IMR-90 (cell line): ENCODE results near the gene IDH3A.

Experiments used
- BHLHE40 ChIP-seq: fragments of 150-350 bp; IDR thresholded peaks from 2 replicates; pipeline ENCODE4 v1.6.1; 2016; ENCODE audit warnings: mild to moderate bottlenecking, low read depth, low read length
- CEBPB ChIP-seq: IDR thresholded peaks from 2 replicates; pipeline ENCODE4 v1.6.1; 2012; ENCODE audit warnings: low read depth, low read length, improper control_type of control experiment
- FOS ChIP-seq: fragments of 150-350 bp; IDR thresholded peaks from 2 replicates; pipeline ENCODE4 v1.6.1; 2016; ENCODE audit warnings: low read depth, low read length
- MAFK ChIP-seq: IDR thresholded peaks from 2 replicates; pipeline ENCODE4 v1.6.1; 2012; ENCODE audit warnings: low read depth, low read length, improper control_type of control experiment
- MAZ ChIP-seq: IDR thresholded peaks from 2 replicates; pipeline ENCODE4 v1.6.1; 2012; ENCODE audit warnings: low read depth, mild to moderate bottlenecking, low read length, improper control_type of control experiment, moderate library complexity, borderline replicate concordance
- POLR2A ChIP-seq: IDR thresholded peaks from 2 replicates; pipeline ENCODE4 v1.6.1; 2012; ENCODE audit warnings: mild to moderate bottlenecking, low read depth, low read length
- RCOR1 ChIP-seq: IDR thresholded peaks from 2 replicates; pipeline ENCODE4 v1.6.1; 2012; ENCODE audit warnings: mild to moderate bottlenecking, low read length, improper control_type of control experiment; ENCODE audit not compliant: insufficient replicate concordance
- RFX5 ChIP-seq: IDR thresholded peaks from 2 replicates; pipeline ENCODE4 v1.8.0; 2012; ENCODE audit warnings: low read depth, mild to moderate bottlenecking, low read length, moderate library complexity
- SMC3 ChIP-seq: fragments of 150-350 bp; IDR thresholded peaks from 2 replicates; pipeline ENCODE4 v1.6.1; 2016; ENCODE audit warnings: low read depth, mild to moderate bottlenecking, antibody characterized with exemption, low read length, moderate library complexity
- TF ChIP-seq, protein P1 (sequence below): conservative IDR thresholded peaks from 2 replicates; pipeline ENCODE4 v1.5.1; 2012; ENCODE audit warnings: mild to moderate bottlenecking, low read depth, low read length, improper control_type of control experiment
- TF ChIP-seq, protein P2 (sequence below): fragments of 150-350 bp; IDR thresholded peaks from 2 replicates; pipeline ENCODE4 v1.6.1; 2017; ENCODE audit warnings: mild to moderate bottlenecking, antibody characterized with exemption, low read length, low read depth
- TF ChIP-seq, protein P3 (sequence below): fragments of 150-350 bp; IDR thresholded peaks from 2 replicates; pipeline ENCODE4 v1.6.1; 2016; ENCODE audit warnings: low read depth, mild to moderate bottlenecking, low read length, moderate library complexity, borderline replicate concordance

DNA sequence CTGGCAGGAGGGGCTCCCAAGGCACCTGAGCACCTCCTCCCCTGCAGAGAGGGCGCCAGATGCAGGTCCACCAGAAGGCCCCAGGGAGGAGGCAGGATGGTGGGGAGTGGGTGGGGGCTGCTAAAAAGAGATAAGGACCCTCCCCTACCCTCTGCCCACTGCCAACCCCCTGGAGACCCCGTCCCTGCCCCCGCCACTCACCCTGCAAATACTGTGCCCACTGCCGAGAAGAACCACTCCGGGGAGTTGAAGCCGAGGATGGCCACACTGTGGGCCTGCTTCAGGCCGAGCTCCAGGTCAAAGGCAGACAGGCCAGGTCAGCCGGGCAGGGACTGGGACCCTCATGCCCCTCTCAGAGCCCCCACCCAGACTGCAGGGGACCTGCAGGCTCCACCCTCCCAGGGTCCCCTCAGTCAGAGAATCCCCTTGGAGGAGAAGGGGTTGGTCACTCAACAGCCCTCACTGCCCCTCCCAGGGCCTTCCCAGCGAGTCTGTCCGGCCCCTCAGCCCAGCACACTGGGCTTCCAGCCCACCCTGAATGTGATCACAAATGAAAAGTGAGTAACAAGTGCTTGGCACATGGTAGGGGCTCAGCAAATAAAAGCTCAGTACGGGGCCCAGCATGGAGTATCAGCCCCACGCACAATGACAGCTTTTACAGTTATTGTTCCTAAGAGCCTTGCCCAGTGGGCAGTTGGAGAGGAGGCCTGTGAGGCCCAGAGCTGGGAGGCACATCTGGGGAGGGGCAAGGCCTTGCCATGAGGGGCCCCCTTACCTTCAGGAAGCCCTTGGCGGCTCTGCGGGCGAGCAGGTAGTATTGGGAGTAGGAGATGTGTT lies 44.8 kb downstream of the IDH3A start:
- TF ChIP-seq, protein P1, sequence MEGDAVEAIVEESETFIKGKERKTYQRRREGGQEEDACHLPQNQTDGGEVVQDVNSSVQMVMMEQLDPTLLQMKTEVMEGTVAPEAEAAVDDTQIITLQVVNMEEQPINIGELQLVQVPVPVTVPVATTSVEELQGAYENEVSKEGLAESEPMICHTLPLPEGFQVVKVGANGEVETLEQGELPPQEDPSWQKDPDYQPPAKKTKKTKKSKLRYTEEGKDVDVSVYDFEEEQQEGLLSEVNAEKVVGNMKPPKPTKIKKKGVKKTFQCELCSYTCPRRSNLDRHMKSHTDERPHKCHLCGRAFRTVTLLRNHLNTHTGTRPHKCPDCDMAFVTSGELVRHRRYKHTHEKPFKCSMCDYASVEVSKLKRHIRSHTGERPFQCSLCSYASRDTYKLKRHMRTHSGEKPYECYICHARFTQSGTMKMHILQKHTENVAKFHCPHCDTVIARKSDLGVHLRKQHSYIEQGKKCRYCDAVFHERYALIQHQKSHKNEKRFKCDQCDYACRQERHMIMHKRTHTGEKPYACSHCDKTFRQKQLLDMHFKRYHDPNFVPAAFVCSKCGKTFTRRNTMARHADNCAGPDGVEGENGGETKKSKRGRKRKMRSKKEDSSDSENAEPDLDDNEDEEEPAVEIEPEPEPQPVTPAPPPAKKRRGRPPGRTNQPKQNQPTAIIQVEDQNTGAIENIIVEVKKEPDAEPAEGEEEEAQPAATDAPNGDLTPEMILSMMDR, result no peak
- TF ChIP-seq MAFK, result no peak
- no peak for TF ChIP-seq RCOR1
- TF ChIP-seq POLR2A, result no peak
- no peak for TF ChIP-seq RFX5
- TF ChIP-seq, protein P2, sequence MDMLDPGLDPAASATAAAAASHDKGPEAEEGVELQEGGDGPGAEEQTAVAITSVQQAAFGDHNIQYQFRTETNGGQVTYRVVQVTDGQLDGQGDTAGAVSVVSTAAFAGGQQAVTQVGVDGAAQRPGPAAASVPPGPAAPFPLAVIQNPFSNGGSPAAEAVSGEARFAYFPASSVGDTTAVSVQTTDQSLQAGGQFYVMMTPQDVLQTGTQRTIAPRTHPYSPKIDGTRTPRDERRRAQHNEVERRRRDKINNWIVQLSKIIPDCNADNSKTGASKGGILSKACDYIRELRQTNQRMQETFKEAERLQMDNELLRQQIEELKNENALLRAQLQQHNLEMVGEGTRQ, result no peak
- TF ChIP-seq SMC3, result no peak
- TF ChIP-seq CEBPB, result no peak
- TF ChIP-seq MAZ, result no peak
- TF ChIP-seq BHLHE40, result no peak
- no peak for TF ChIP-seq FOS
- TF ChIP-seq, protein P3, sequence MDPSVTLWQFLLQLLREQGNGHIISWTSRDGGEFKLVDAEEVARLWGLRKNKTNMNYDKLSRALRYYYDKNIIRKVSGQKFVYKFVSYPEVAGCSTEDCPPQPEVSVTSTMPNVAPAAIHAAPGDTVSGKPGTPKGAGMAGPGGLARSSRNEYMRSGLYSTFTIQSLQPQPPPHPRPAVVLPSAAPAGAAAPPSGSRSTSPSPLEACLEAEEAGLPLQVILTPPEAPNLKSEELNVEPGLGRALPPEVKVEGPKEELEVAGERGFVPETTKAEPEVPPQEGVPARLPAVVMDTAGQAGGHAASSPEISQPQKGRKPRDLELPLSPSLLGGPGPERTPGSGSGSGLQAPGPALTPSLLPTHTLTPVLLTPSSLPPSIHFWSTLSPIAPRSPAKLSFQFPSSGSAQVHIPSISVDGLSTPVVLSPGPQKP, result no peak
